ENCODE results near the gene KLF1. TPM values are rescaled to one million over a fixed set of nuclear protein-coding genes. Genes with fewer than 3 reads are reported as not detected.

KLF1 gene
- total RNA-seq, 1 donor from 2014 or later: not detected

DNA sequence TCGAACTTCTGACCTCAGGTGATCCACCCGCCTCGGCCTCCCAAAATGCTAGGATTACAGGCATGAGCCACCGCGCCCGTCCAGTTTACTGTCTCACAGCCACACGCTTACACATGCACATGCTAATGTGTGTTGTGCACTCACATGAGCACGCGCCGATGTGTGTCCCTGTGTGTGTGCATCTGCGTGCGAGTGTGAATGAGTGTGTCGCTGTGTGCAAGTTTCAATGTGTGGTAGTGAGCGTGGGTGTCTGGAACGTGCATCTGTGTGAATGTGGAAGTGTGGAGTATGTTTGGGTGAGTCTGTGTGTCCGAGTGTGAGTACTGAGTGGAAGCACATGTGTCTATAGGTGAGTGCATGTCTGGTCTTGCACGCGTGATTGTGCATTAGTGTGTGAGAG is 44.5 kb downstream of the KLF1 start:
- Mint-ChIP-seq H3K4me3 (ENCODE audit: unreplicated experiment) (peak overlapping the region; percentile 56), H3K27me3 (ENCODE audit: unreplicated experiment) (peaks cover 26% of the 10 kb centered on the region), H3K9me3 (ENCODE audit: unreplicated experiment) (peaks cover 26% of the 10 kb centered on the region), H3K36me3 (ENCODE audit: unreplicated experiment) (peaks cover 12% of the 10 kb centered on the region), H3K27ac (ENCODE audit: unreplicated experiment) (peak overlapping the region; percentile 74), H3K4me1 (ENCODE audit: low read depth, unreplicated experiment) (peaks cover 42% of the 10 kb centered on the region)
- no peak for TF ChIP-seq CTCF (IDR thresholded peaks at IDR 0.05; ENCODE audit: partially characterized antibody, unreplicated experiment)
- DNase-seq: no peak

- Mint-ChIP-seq H3K36me3 (ENCODE audit: unreplicated experiment) (peaks cover 12% of the 10 kb centered on the region), H3K27me3 (ENCODE audit: unreplicated experiment) (peaks cover 33% of the 10 kb centered on the region), H3K9me3 (ENCODE audit: unreplicated experiment) (peaks cover 28% of the 10 kb centered on the region), H3K4me1 (ENCODE audit: low read depth, unreplicated experiment) (peaks cover 47% of the 10 kb centered on the region), H3K27ac (ENCODE audit: unreplicated experiment) (peak overlapping the region; percentile 98), H3K4me3 (ENCODE audit: unreplicated experiment) (peak overlapping the region; percentile 95)
- no peak for TF ChIP-seq CTCF (IDR thresholded peaks at IDR 0.05; ENCODE audit: partially characterized antibody, unreplicated experiment)
- peak; percentile 99 for DNase-seq
These were observed 45.9 kb downstream of the KLF1 start for GRCh38 chr19:12841094-12841493.

- peak overlapping the region; percentile 98 for H3K27ac Mint-ChIP-seq (ENCODE audit: unreplicated experiment)
- peaks cover 33% of the 10 kb centered on the region for H3K27me3 Mint-ChIP-seq (ENCODE audit: unreplicated experiment)
- DNase-seq: peak; percentile 98
These were observed 46.6 kb downstream of the KLF1 start for GRCh38 chr19:12840091-12841079.

DNA sequence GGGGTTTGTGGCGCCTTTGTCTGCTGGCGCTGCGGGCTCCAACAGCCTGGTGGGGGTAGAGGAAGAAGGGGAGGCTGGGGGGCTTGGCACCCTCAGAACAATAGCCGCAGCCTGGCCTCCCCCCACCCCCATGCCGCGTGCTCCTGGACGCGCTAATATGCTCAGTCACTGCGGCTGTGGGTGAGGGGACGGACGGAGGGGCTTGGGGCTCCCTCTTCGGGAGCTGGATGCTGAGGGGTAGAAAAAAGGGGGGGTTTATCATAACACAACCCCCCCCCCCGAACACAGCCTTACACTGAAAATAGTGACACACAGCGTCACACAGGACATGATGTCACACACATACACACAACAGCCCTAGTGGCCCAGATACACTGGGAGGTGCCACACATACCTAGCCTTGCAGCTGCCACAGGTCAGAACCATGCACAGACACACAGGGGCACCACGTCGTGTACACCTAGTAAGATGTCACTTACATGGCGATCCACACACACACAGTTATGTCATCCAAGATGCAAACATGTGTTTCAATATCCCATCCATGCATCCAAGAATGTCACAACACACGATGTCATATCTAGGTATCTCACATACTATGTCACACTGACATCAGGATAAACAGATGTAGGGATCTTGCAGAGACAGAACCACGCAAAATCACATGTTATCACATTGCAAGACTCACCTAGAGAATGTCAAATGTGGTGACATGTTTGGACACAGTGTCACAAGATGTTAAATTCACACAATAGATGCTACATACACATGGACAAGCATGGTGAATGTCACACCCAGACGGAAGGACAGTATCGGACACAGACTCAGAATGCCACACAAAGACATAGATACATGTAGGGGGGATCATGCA is 47.9 kb downstream of the KLF1 start:
- H3K4me1 Mint-ChIP-seq (ENCODE audit: low read depth, unreplicated experiment): peaks cover 43% of the 10 kb centered on the region
- DNase-seq: peak; percentile 47
- H3K9me3 Mint-ChIP-seq (ENCODE audit: unreplicated experiment): peaks cover 25% of the 10 kb centered on the region
- peak overlapping the region; percentile 95 for H3K4me3 Mint-ChIP-seq (ENCODE audit: unreplicated experiment)
- peaks cover 12% of the 10 kb centered on the region for H3K36me3 Mint-ChIP-seq (ENCODE audit: unreplicated experiment)
- peak overlapping the region; percentile 98 for H3K27ac Mint-ChIP-seq (ENCODE audit: unreplicated experiment)
- no peak for TF ChIP-seq CTCF (IDR thresholded peaks at IDR 0.05; ENCODE audit: partially characterized antibody, unreplicated experiment)
- peaks cover 33% of the 10 kb centered on the region for H3K27me3 Mint-ChIP-seq (ENCODE audit: unreplicated experiment)

More at GRCh38 chr19:12840091-12841079, 46.6 kb downstream of the KLF1 start:
- Mint-ChIP-seq H3K4me3 (ENCODE audit: unreplicated experiment) (peak overlapping the region; percentile 95), H3K9me3 (ENCODE audit: unreplicated experiment) (peaks cover 28% of the 10 kb centered on the region), H3K4me1 (ENCODE audit: low read depth, unreplicated experiment) (peaks cover 47% of the 10 kb centered on the region), H3K36me3 (ENCODE audit: unreplicated experiment) (peaks cover 12% of the 10 kb centered on the region)
- TF ChIP-seq CTCF (IDR thresholded peaks at IDR 0.05; ENCODE audit: partially characterized antibody, unreplicated experiment): no peak

Data from glutamatergic neuron (in vitro differentiated cells).